ENCODE results near the gene NLRP5.

NLRP5 gene

GRCh38 chr19:55959996-55960675 is 26.4 kb upstream of the NLRP5 start:
- H3K4me3 ChIP-seq (ENCODE audit: control insufficient read depth, low read depth, low read length) = no peak overlapping the region
- TF ChIP-seq CTCF (IDR thresholded peaks at IDR 0.05; ENCODE audit: control insufficient read depth, insufficient read depth, low read depth, low read length, missing control alignments) = no peak
- DNase-seq (ENCODE audit: low read depth) = no peak

- no peak for TF ChIP-seq CTCF (IDR thresholded peaks at IDR 0.05; ENCODE audit: control insufficient read depth, insufficient read depth, low read depth, low read length, missing control alignments)
- no peak overlapping the region for H3K4me3 ChIP-seq (ENCODE audit: control insufficient read depth, low read depth, low read length)
- DNase-seq (ENCODE audit: low read depth) = no peak
Measured at GRCh38 chr19:55962186-55962585, 24.4 kb upstream of the NLRP5 start.

- no peak overlapping the region for H3K4me3 ChIP-seq (ENCODE audit: control insufficient read depth, low read depth, low read length)
- DNase-seq (ENCODE audit: low read depth) = no peak
- no peak for TF ChIP-seq CTCF (IDR thresholded peaks at IDR 0.05; ENCODE audit: control insufficient read depth, insufficient read depth, low read depth, low read length, missing control alignments)
Measured at GRCh38 chr19:55973982-55974381, 12.6 kb upstream of the NLRP5 start.

- TF ChIP-seq CTCF (IDR thresholded peaks at IDR 0.05; ENCODE audit: control insufficient read depth, insufficient read depth, low read depth, low read length, missing control alignments) = no peak
- no peak for DNase-seq (ENCODE audit: low read depth)
- no peak overlapping the region for H3K4me3 ChIP-seq (ENCODE audit: control insufficient read depth, low read depth, low read length)
Measured at GRCh38 chr19:55980415-55980814, 6.2 kb upstream of the NLRP5 start.

GRCh38 chr19:55985254-55985653 is 1.3 kb upstream of the NLRP5 start:
- DNase-seq (ENCODE audit: low read depth) = no peak
- no peak overlapping the region for H3K4me3 ChIP-seq (ENCODE audit: control insufficient read depth, low read depth, low read length)
- no peak for TF ChIP-seq CTCF (IDR thresholded peaks at IDR 0.05; ENCODE audit: control insufficient read depth, insufficient read depth, low read depth, low read length, missing control alignments)

GRCh38 chr19:55990831-55991230 is 4.3 kb downstream of the NLRP5 start:
- TF ChIP-seq CTCF (IDR thresholded peaks at IDR 0.05; ENCODE audit: control insufficient read depth, insufficient read depth, low read depth, low read length, missing control alignments) = no peak
- DNase-seq (ENCODE audit: low read depth) = no peak
- no peak overlapping the region for H3K4me3 ChIP-seq (ENCODE audit: control insufficient read depth, low read depth, low read length)
